Caco-2 (cell line): ENCODE measurements around the gene PROX2. TPM values are rescaled to one million over a fixed set of nuclear protein-coding genes. Genes with fewer than 3 reads are reported as not detected.

ENCODE experiments used
- BruUV-seq: library from RNA; stranded (reverse); fragments of 400-500 nt; replicated peaks from 2 replicates; lab custom pipeline; 2021; lab: Mats Ljungman, UMichigan
- CTCF ChIA-PET: fragments of 300-600 bp; sonication (Branson Sonifier 250); formaldehyde crosslinking; loops from one replicate; lab custom pipeline; 2022; ENCODE audit warnings: antibody characterized with exemption; lab: Charles Lee
- POLR2A ChIA-PET: fragments of 300-600 bp; sonication (Branson Sonifier 250); formaldehyde crosslinking; loops from one replicate; lab custom pipeline; 2022; ENCODE audit warnings: antibody characterized with exemption; lab: Charles Lee
- DNase-seq, 2 experiments: peaks; one replicate each; pipeline versions ENCODE4 v3.0.0 to v3.0.0-alpha.2; 2020 to 2022
- H3K27me3 ChIP-seq: replicated peaks from 2 replicates; pipeline ENCODE4 v1.6.0; 2011; ENCODE audit warnings: low read length; ENCODE audit not compliant: control insufficient read depth, insufficient read depth
- H3K36me3 ChIP-seq: 2 replicates; pipeline ENCODE4 v1.5.1; 2011; ENCODE audit warnings: low read length; ENCODE audit not compliant: control insufficient read depth, insufficient read depth
- H3K4me1 ChIP-seq: fragments of 250-450 bp; sonication (Bioruptor Pico); 2 replicates; pipeline ENCODE4 v1.5.1; 2020; ENCODE audit warnings: mild to moderate bottlenecking
- H3K4me3 ChIP-seq: 2 replicates; pipeline ENCODE4 v1.5.1; 2011; ENCODE audit warnings: low read depth, mild to moderate bottlenecking, control low read depth, low read length
- H3K9me3 ChIP-seq: fragments of 250-450 bp; sonication (Bioruptor Pico); 2 replicates; pipeline ENCODE4 v1.5.1; 2020; ENCODE audit warnings: mild to moderate bottlenecking, moderate library complexity
- H3K27ac Mint-ChIP-seq: one replicate; pipeline ENCODE4 v1.8.0; 2022; ENCODE audit warnings: mixed read lengths; ENCODE audit not compliant: unreplicated experiment
- H3K27me3 Mint-ChIP-seq: one replicate; pipeline ENCODE4 v1.8.0; 2022; ENCODE audit warnings: mixed read lengths; ENCODE audit not compliant: insufficient read depth, unreplicated experiment
- H3K36me3 Mint-ChIP-seq: one replicate; pipeline ENCODE4 v1.8.0; 2022; ENCODE audit warnings: mild to moderate bottlenecking, mixed read lengths; ENCODE audit not compliant: insufficient read depth, unreplicated experiment
- H3K4me1 Mint-ChIP-seq: one replicate; pipeline ENCODE4 v1.8.0; 2022; ENCODE audit warnings: low read depth, mixed read lengths; ENCODE audit not compliant: unreplicated experiment
- H3K4me3 Mint-ChIP-seq: one replicate; pipeline ENCODE4 v1.8.0; 2022; ENCODE audit warnings: mild to moderate bottlenecking, moderate library complexity, mixed read lengths; ENCODE audit not compliant: unreplicated experiment
- H3K9me3 Mint-ChIP-seq: one replicate; pipeline ENCODE4 v1.8.0; 2022; ENCODE audit warnings: mixed read lengths; ENCODE audit not compliant: unreplicated experiment
- intact Hi-C: fragments of 100-400 bp; cut with micrococcal nuclease; formaldehyde crosslinking; loops from one replicate; pipeline ENCODE4 v1.10.0; 2022; ENCODE audit not compliant: unreplicated experiment
- total RNA-seq: library from RNA; stranded (reverse); gene quantifications from 2 replicates; pipeline ENCODE4 v1.2.3, GENCODE V29; 2022
- TF ChIP-seq, protein P1 (sequence below), 2 experiments: fragments of 200-600 bp in 1 of 2; IDR thresholded peaks; 1 replicate in 1 of 2; 2 replicates in 1 of 2; pipeline versions ENCODE4 v1.5.1 to v1.8.0; 2011 to 2022; ENCODE audit warnings: antibody characterized with exemption in 1 of 2, control low read depth in 1 of 2, inconsistent platforms in 1 of 2, low read depth in 1 of 2, low read length in 1 of 2, mild to moderate bottlenecking in 1 of 2, moderate library complexity in 1 of 2; ENCODE audit not compliant: insufficient read depth in 1 of 2, severe bottlenecking in 1 of 2, unreplicated experiment in 1 of 2

The PROX2 gene
- total RNA-seq, 1 experiment from 2014 or later, result not detected

DNA sequence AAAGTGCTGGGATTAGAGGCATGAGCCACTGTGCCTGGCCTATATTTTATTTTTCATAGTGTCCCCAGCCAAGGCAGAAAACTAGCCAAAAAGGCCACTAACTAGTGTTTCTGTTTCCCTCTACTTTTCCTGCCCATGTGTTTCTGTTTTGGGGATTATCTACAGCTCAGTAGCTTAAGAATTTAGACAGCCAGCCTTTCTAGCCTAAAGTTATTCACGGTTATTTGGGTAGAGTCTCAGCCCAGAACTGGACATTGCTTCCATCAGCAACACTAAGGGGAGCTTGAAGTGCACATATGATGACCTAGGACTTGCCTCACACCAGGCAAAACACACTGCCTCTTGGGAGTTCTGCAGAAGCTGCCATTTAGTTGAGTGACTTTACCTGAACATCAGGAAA lies 17.9 kb downstream of the PROX2 start:
- intact Hi-C loops, result no loop called here
- CTCF ChIA-PET, result interaction anchor here (1.0 kb wide), 2 partner anchors 15 to 73 kb away, joined by 3 to 4 read pairs; no protein-coding TSS in a partner anchor

DNA sequence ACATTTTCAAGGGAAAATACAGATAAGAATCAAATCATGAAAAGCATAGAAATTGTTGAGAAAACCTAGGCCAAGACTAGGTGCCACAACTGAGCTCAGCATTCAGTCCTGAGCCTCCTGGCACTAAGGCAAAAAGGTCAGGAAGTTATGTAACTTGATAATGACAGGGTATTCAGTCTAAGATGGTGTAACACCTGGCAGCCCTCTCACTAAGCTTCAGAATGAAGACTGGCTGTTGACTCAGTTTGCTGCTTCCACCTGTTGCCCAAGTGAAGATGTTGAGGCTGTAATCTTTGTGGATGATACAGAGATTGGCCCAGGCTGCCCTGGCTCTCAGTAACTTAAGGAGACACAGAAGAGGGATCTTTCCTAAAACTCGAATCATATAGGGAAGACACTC lies 19.6 kb downstream of the PROX2 start:
- H3K4me1 Mint-ChIP-seq, result no peaks in the 10 kb centered on the region
- H3K27ac Mint-ChIP-seq, result no peak overlapping the region
- H3K27me3 Mint-ChIP-seq, result no peaks in the 10 kb centered on the region
- Histone ChIP-seq H3K4me3 (no peak overlapping the region), H3K4me1 (0 out of 2 replicates have a peak, but pooled peaks cover 4% of the 10 kb centered on the region), H3K9me3 (no peaks in the 10 kb centered on the region), H3K27me3 (no peaks in the 10 kb centered on the region), H3K36me3 (no peaks in the 10 kb centered on the region)
- H3K4me3 Mint-ChIP-seq, result no peak overlapping the region
- ChIA-PET POLR2A (no interaction called here), CTCF (no interaction called here)
- H3K36me3 Mint-ChIP-seq, result no peaks in the 10 kb centered on the region
- no peak for DNase-seq
- TF ChIP-seq, protein P1, sequence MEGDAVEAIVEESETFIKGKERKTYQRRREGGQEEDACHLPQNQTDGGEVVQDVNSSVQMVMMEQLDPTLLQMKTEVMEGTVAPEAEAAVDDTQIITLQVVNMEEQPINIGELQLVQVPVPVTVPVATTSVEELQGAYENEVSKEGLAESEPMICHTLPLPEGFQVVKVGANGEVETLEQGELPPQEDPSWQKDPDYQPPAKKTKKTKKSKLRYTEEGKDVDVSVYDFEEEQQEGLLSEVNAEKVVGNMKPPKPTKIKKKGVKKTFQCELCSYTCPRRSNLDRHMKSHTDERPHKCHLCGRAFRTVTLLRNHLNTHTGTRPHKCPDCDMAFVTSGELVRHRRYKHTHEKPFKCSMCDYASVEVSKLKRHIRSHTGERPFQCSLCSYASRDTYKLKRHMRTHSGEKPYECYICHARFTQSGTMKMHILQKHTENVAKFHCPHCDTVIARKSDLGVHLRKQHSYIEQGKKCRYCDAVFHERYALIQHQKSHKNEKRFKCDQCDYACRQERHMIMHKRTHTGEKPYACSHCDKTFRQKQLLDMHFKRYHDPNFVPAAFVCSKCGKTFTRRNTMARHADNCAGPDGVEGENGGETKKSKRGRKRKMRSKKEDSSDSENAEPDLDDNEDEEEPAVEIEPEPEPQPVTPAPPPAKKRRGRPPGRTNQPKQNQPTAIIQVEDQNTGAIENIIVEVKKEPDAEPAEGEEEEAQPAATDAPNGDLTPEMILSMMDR (IDR thresholded peaks at IDR 0.05; ENCODE audit: insufficient read depth in 1 of 2, low read depth in 1 of 2, low read length in 1 of 2, severe bottlenecking in 1 of 2, unreplicated experiment in 1 of 2), result no peak
- H3K9me3 Mint-ChIP-seq, result no peaks in the 10 kb centered on the region
- intact Hi-C loops, result no loop called here
- no TSS peak for BruUV-seq

More for the DNA sequence above, 17.9 kb downstream of the PROX2 start:
- Mint-ChIP-seq H3K36me3 (no peaks in the 10 kb centered on the region), H3K27me3 (no peaks in the 10 kb centered on the region), H3K27ac (no peak overlapping the region), H3K4me1 (no peaks in the 10 kb centered on the region), H3K4me3 (no peak overlapping the region), H3K9me3 (no peaks in the 10 kb centered on the region)
- Histone ChIP-seq H3K9me3 (no peaks in the 10 kb centered on the region), H3K27me3 (no peaks in the 10 kb centered on the region), H3K4me3 (no peak overlapping the region), H3K36me3 (no peaks in the 10 kb centered on the region), H3K4me1 (0 out of 2 replicates have a peak, but pooled peaks cover 4% of the 10 kb centered on the region)
- POLR2A ChIA-PET, result interaction anchor here (0.5 kb wide), 1 partner anchor 194 kb away, joined by 3 read pairs; no protein-coding TSS in a partner anchor
- TF ChIP-seq, protein P1 (IDR thresholded peaks at IDR 0.05; ENCODE audit: insufficient read depth in 1 of 2, low read depth in 1 of 2, low read length in 1 of 2, severe bottlenecking in 1 of 2, unreplicated experiment in 1 of 2), result no peak
- no TSS peak for BruUV-seq
- DNase-seq, result no peak

- no TSS peak for BruUV-seq
- DNase-seq, result no peak
- H3K4me3 Mint-ChIP-seq, result no peak overlapping the region
- H3K4me1 ChIP-seq, result 0 out of 2 replicates have a peak, but pooled peaks cover 4% of the 10 kb centered on the region
- no peaks in the 10 kb centered on the region for H3K9me3 ChIP-seq
- no peaks in the 10 kb centered on the region for H3K36me3 Mint-ChIP-seq
- POLR2A ChIA-PET, result no interaction called here
- H3K36me3 ChIP-seq, result no peaks in the 10 kb centered on the region
- CTCF ChIA-PET, result interaction anchor here (0.6 kb wide), 1 partner anchor 23 kb away, joined by 5 read pairs; no protein-coding TSS in a partner anchor
- H3K27me3 Mint-ChIP-seq, result no peaks in the 10 kb centered on the region
- H3K4me3 ChIP-seq, result no peak overlapping the region
- intact Hi-C loops, result no loop called here
- no peaks in the 10 kb centered on the region for H3K27me3 ChIP-seq
- H3K9me3 Mint-ChIP-seq, result no peaks in the 10 kb centered on the region
- H3K27ac Mint-ChIP-seq, result no peak overlapping the region
- no peaks in the 10 kb centered on the region for H3K4me1 Mint-ChIP-seq
- TF ChIP-seq, protein P1 (IDR thresholded peaks at IDR 0.05; ENCODE audit: insufficient read depth in 1 of 2, low read depth in 1 of 2, low read length in 1 of 2, severe bottlenecking in 1 of 2, unreplicated experiment in 1 of 2), result no peak
Measured at GRCh38 chr14:74855945-74856344, 20.0 kb downstream of the PROX2 start.
